Esophagus muscularis mucosa (tissue), 4 donors: Measurements from ENCODE around the gene MASTL.

Source experiments
- EP300 ChIP-seq: sonication (generic); formaldehyde crosslinking; IDR thresholded peaks from one replicate; pipeline ENCODE4 v1.6.1; 2017; ENCODE audit warnings: antibody characterized with exemption
- POLR2A ChIP-seq: fragments of 450-650 bp; IDR thresholded peaks from one replicate; pipeline ENCODE4 v1.6.1; 2017; ENCODE audit warnings: antibody characterized with exemption, moderate library complexity, mild to moderate bottlenecking, low read depth
- TF ChIP-seq, protein P1 (sequence below), 3 experiments: fragments of 200-600 bp in 2 of 3; fragments of 450-650 bp in 1 of 3; sonication (generic) in 2 of 3; IDR thresholded peaks; one replicate each; pipeline ENCODE4 v1.5.1; 2017 to 2019; ENCODE audit warnings: antibody characterized with exemption in 3 of 3, mild to moderate bottlenecking in 2 of 3, moderate library complexity in 1 of 3

- TF ChIP-seq, protein P1, sequence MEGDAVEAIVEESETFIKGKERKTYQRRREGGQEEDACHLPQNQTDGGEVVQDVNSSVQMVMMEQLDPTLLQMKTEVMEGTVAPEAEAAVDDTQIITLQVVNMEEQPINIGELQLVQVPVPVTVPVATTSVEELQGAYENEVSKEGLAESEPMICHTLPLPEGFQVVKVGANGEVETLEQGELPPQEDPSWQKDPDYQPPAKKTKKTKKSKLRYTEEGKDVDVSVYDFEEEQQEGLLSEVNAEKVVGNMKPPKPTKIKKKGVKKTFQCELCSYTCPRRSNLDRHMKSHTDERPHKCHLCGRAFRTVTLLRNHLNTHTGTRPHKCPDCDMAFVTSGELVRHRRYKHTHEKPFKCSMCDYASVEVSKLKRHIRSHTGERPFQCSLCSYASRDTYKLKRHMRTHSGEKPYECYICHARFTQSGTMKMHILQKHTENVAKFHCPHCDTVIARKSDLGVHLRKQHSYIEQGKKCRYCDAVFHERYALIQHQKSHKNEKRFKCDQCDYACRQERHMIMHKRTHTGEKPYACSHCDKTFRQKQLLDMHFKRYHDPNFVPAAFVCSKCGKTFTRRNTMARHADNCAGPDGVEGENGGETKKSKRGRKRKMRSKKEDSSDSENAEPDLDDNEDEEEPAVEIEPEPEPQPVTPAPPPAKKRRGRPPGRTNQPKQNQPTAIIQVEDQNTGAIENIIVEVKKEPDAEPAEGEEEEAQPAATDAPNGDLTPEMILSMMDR (IDR thresholded peaks at IDR 0.05): peak; percentile 50 to 61 (median 58)
- no peak for TF ChIP-seq POLR2A
- TF ChIP-seq EP300: no peak
Observed at GRCh38 chr10:27223964-27224363, 68.8 kb downstream of the MASTL start.
